Ovary (tissue), 9 donors: ENCODE measurements around the gene RNF180. TPM values are rescaled to one million over a fixed set of nuclear protein-coding genes. Genes with fewer than 3 reads are reported as not detected.

ENCODE experiments used
- DNase-seq, 5 donors: peaks; one replicate each; pipeline ENCODE4 v3.0.0-alpha.2; 2019 to 2020
- H3K27ac ChIP-seq, 2 donors: fragments of 200-600 bp; one replicate each; pipeline versions ENCODE4 v1.5.1 to v1.8.0; 2019 to 2022
- H3K27me3 ChIP-seq: fragments of 200-600 bp; one replicate; pipeline ENCODE4 v1.8.0; 2022
- H3K36me3 ChIP-seq: fragments of 200-600 bp; sonication (generic); one replicate; pipeline ENCODE4 v1.5.1; 2019
- H3K4me1 ChIP-seq: one replicate; pipeline ENCODE4 v1.8.1; 2013; ENCODE audit warnings: mild to moderate bottlenecking, moderate library complexity; ENCODE audit not compliant: insufficient read depth
- H3K4me3 ChIP-seq: fragments of 200-600 bp; sonication (generic); one replicate; pipeline ENCODE4 v1.5.1; 2017
- H3K9me3 ChIP-seq, 2 donors: fragments of 200-600 bp in 1 of 2; sonication (generic) in 1 of 2; one replicate each; pipeline versions ENCODE4 v1.5.1 to v1.8.1; 2013 to 2019; ENCODE audit warnings: mild to moderate bottlenecking in 1 of 2, moderate library complexity in 1 of 2
- EP300 ChIP-seq: sonication (generic); formaldehyde crosslinking; IDR thresholded peaks from one replicate; pipeline ENCODE4 v1.6.1; 2017; ENCODE audit warnings: antibody characterized with exemption
- POLR2A ChIP-seq: fragments of 450-650 bp; IDR thresholded peaks from one replicate; pipeline ENCODE4 v1.6.1; 2017; ENCODE audit warnings: antibody characterized with exemption, mild to moderate bottlenecking, moderate library complexity
- WGBS, 3 donors: extraction: QIAGEN DNeasy Blood & Tissue Kit in 1 of 3; methylation state at CpG; one replicate each; pipeline versions ENCODE4 v1.1.5 to v1.1.7; 2013 to 2017; 5-methylcytosine and 5-hydroxymethylcytosine counted together
- intact Hi-C, 4 donors: fragments of 100-400 bp; cut with DNase I; formaldehyde crosslinking; loops; one replicate each; pipeline versions ENCODE4 v1.11.0 to v1.15.1; 2022 to 2023
- polyA plus RNA-seq, 2 donors: library from polyadenylated mRNA; stranded (reverse); fragments of 200-250 nt in 1 of 2; fragments of 350-450 nt in 1 of 2; fragmentation: Illumina TruSeq in 1 of 2; extraction: RNeasy Lipid Tissue Mini Kit (QIAGEN cat#74804) in 1 of 2; gene quantifications; one replicate each; pipeline ENCODE4 v1.2.3, GENCODE V29; 2013 to 2014
- total RNA-seq, 7 donors: library from RNA; depleted of rRNA in 2 of 7; stranded (reverse); fragments of >200 nt in 2 of 7; fragmentation: NEBNext Ultra II Directional in 3 of 7; extraction: Animal tissue kit (Norgen Biotek cat#: 25700) in 3 of 7; gene quantifications; one replicate each; pipeline versions ENCODE4 v1.1.0 to v1.2.4, GENCODE V29; 2016 to 2023
- TF ChIP-seq, protein P1 (sequence below), 3 donors: fragments of 450-650 bp in 2 of 3; fragments of 200-600 bp in 1 of 3; IDR thresholded peaks; one replicate each; pipeline versions ENCODE4 v1.5.1 to v1.8.0; 2016 to 2022; ENCODE audit warnings: antibody characterized with exemption in 3 of 3, mild to moderate bottlenecking in 1 of 3
- donor health status: DM: no; HTN: no; CAD: no; lungs with moderate emphysema.
- donor health status: DM: no; HTN: no; CAD: no.
- donor health status: Bipolar disorder and iron deficiency.
- donor health status: DM: yes; HTN: yes; CAD: no.
- donor health status: DM: no; HTN: no; CAD: no.
- donor health status: DM: yes; HTN: yes; CAD: no.

RNF180 gene
- total and polyA plus RNA-seq, 9 donors, result 5.2 to 26.9 (median 21.7) TPM

DNA sequence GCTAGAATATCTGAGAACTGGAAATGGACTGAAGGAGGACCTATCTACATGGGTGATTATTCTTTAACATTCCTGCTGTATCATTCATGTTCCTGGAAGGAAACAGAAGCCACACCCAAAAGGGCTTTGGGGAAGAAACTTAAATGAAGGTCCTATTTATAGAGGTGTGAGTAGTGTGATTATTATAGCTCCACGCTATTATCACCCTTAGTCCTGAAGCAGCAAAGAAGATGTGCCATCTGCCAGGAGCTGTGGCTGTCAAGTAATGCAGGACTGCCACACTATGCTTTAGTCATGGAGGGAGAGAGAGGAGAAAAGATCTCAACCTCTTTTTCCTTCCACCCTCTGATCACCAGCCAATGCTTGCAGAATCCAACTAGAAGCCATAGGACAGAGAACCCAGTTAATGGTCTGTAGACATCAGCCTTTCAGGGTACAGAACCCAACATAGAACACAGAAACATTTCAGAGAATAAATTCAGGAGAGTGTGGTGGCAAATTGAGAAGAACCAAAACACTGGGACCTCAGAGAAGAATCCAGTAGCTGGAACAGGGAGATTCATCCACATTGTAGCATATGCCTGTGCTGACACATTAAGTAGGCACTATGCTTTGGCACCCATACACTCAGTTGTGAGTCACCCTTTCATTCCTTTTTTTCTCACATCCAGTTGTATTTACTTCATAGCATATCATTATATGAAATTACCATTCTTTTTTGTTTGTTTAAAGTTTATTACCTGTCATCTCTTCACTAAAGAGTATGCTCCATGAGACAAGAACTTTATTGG lies 21.0 kb upstream of the RNF180 start:
- Histone ChIP-seq H3K9me3 (no peaks in the 10 kb centered on the region), H3K4me3 (no peak overlapping the region), H3K36me3 (no peaks in the 10 kb centered on the region), H3K27ac (no peak overlapping the region), H3K27me3 (no peaks in the 10 kb centered on the region), H3K4me1 (peaks cover 3% of the 10 kb centered on the region)
- 55 to 79% (median 68%) methylated on average over 1 of the region's 1 CpG for WGBS, 3 donors
- DNase-seq, result no peak
- TF ChIP-seq EP300 (no peak), POLR2A (no peak)
- TF ChIP-seq, protein P1, sequence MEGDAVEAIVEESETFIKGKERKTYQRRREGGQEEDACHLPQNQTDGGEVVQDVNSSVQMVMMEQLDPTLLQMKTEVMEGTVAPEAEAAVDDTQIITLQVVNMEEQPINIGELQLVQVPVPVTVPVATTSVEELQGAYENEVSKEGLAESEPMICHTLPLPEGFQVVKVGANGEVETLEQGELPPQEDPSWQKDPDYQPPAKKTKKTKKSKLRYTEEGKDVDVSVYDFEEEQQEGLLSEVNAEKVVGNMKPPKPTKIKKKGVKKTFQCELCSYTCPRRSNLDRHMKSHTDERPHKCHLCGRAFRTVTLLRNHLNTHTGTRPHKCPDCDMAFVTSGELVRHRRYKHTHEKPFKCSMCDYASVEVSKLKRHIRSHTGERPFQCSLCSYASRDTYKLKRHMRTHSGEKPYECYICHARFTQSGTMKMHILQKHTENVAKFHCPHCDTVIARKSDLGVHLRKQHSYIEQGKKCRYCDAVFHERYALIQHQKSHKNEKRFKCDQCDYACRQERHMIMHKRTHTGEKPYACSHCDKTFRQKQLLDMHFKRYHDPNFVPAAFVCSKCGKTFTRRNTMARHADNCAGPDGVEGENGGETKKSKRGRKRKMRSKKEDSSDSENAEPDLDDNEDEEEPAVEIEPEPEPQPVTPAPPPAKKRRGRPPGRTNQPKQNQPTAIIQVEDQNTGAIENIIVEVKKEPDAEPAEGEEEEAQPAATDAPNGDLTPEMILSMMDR (IDR thresholded peaks at IDR 0.05), result no peak
- intact Hi-C loops, result loop anchor here in 3 of 4 donors (5.0 to 10.0 kb wide), 4 partner anchors 63 to 468 kb away; no protein-coding TSS in a partner anchor

DNA sequence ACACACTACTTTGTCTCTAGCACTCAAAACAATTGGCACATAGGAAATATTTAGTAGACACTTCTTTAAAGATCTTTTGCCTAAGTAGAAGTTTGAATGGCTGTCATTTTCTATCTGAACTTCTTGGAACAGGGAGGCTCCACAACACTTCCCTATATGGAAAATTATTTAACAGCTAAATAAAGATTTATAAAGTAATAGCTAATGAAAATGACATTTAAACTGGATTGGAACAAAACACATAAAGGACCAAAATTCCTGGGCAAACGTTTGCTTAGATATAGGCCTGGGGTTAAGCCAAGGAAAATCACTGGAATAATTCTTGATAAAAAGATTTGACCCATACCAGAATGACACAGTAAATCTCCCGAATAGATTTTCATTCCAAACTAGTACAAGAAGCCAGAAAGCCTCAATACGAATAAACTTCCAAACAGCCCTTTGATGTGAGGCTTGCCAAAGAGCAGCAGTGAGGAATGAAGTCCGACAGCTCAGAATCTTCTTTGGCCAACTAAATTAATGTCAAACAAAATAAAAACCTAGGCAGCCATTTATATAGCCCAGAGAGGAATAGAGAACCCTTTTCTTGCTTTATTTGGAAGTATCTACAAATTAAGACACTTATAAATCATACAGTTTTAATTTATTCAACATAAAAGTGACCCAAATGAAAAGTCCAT lies 20.3 kb upstream of the RNF180 start:
- no peaks in the 10 kb centered on the region for H3K36me3 ChIP-seq
- no peaks in the 10 kb centered on the region for H3K27me3 ChIP-seq
- H3K9me3 ChIP-seq, result no peaks in the 10 kb centered on the region
- DNase-seq, result no peak
- intact Hi-C loops, result loop anchor here in 3 of 4 donors (5.0 to 10.0 kb wide), 4 partner anchors 62 to 467 kb away; no protein-coding TSS in a partner anchor
- peaks cover 3% of the 10 kb centered on the region for H3K4me1 ChIP-seq
- 5 to 8% (median 7%) methylated on average over 4 of the region's 4 CpGs for WGBS, 3 donors
- H3K27ac ChIP-seq, result no peak overlapping the region
- H3K4me3 ChIP-seq, result no peak overlapping the region
- TF ChIP-seq EP300, result no peak
- TF ChIP-seq, protein P1 (IDR thresholded peaks at IDR 0.05), result no peak
- no peak for TF ChIP-seq POLR2A

DNA sequence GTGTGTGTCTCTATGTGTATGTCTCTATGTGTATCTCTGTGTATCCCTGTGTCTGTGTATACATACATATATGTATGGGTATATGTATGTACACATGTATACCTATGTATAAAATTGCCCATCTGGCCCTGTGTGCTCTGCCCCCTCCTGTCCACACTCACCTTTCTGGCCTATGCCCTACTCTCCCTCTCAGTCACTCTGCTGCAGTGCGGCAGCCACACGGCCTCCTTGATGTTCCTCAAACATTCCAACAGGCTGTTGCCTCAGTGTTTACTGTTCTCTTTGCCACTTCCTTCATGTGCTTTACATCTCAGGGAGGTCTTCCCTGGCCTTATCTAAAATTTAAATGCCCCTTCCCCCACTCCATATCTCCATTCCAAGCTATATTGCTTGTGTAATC lies 18.3 kb upstream of the RNF180 start:
- no peaks in the 10 kb centered on the region for H3K27me3 ChIP-seq
- H3K4me1 ChIP-seq, result peaks cover 3% of the 10 kb centered on the region
- no peaks in the 10 kb centered on the region for H3K36me3 ChIP-seq
- H3K4me3 ChIP-seq, result no peak overlapping the region
- no peak for DNase-seq
- 74 to 91% (median 88%) methylated on average over 2 of the region's 2 CpGs for WGBS, 3 donors
- TF ChIP-seq EP300 (no peak), POLR2A (no peak)
- TF ChIP-seq, protein P1 (IDR thresholded peaks at IDR 0.05), result no peak
- intact Hi-C loops, result loop anchor here in 3 of 4 donors (5.0 to 10.0 kb wide), 4 partner anchors 60 to 465 kb away; no protein-coding TSS in a partner anchor
- H3K9me3 ChIP-seq, result no peaks in the 10 kb centered on the region
- H3K27ac ChIP-seq, result no peak overlapping the region

DNA sequence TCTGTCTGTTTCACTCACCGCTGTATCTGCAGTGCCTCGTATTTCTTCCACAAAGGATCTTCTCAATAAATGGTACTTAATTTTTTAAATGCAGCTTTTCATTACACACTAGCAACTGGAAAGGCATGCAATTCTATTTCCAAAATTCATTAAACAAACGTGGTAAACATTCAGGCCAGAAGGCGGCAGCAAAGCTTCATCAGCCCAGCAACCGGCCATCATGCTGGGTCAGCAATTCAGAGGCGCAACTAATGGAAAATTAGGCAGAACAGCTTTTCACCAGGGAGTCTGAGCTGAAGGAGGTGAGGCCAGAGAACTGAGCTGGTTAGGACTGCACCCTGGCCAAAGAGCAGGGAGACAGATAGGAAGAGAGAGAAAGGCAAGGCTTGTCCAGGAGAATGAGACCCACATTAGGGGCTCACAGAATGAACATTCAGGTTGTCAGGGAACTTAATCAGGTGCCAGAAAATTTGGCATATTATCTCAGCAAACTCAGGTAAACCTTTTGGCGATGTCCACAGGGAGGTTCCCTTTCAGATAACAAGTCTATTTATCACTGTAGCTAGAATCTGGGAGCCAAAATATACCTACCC lies 17.7 kb upstream of the RNF180 start:
- intact Hi-C loops, result loop anchor here in 3 of 4 donors (5.0 to 10.0 kb wide), 4 partner anchors 59 to 464 kb away; no protein-coding TSS in a partner anchor
- Histone ChIP-seq H3K4me1 (peaks cover 3% of the 10 kb centered on the region), H3K36me3 (no peaks in the 10 kb centered on the region), H3K27ac (no peak overlapping the region), H3K4me3 (no peak overlapping the region), H3K27me3 (no peaks in the 10 kb centered on the region), H3K9me3 (no peaks in the 10 kb centered on the region)
- 10 to 15% (median 14%) methylated on average over 7 of the region's 7 CpGs for WGBS, 3 donors
- peak; percentile 55 to 79 (median 76) for DNase-seq
- TF ChIP-seq, protein P1 (IDR thresholded peaks at IDR 0.05), result peak; percentile 66 to 76 (median 73)
- TF ChIP-seq POLR2A, result no peak
